ENCODE measurements around the gene NPIPB4. TPM values are rescaled to one million over a fixed set of nuclear protein-coding genes. Genes with fewer than 3 reads are reported as not detected.

Gene NPIPB4
- total RNA-seq, result 4.9 and 8.6 TPM in 2 replicates

DNA sequence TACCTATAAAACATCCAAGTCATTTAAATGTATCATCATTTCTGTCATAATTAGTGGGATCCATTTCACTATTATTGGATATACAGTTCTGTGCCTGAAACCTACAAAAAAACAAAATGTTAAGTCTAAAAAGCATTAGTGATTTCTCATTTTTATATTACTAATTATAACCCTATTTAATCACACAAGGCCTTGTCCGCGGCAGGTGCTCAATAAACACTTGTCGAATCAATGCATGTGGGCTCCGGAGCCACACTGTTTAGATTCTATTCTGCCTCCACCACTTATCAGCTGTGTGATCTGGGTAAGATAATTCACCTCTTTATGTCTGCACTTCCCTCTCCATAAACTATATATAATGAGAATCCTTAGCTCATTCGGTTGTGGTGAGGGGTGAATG, at the start of gene NPIPB4:
TSS of gene NPIPB4 (minus strand) at position 101 of the 400 bp plus-strand sequence. CDS start 378 bp downstream, outside the sequence.

Other genes starting within 250 kb of the NPIPB4 start
- gene IGSF6, start 205.1 kb downstream of the NPIPB4 start, total RNA-seq, result not detected in 2 replicates
- 0.64 TPM in 1 of 2 replicates, not detected in the other for gene OTOA, start 193.8 kb downstream of the NPIPB4 start, total RNA-seq
- 99.5 and 116 TPM in 2 replicates for gene UQCRC2, start 95.6 kb upstream of the NPIPB4 start, total RNA-seq
- not detected in 2 replicates for gene PDZD9, start 143.4 kb upstream of the NPIPB4 start, total RNA-seq
- 11.2 and 12.7 TPM in 2 replicates for gene MOSMO, start 150.4 kb upstream of the NPIPB4 start, total RNA-seq
- 0.15 TPM in 1 of 2 replicates, not detected in the other for gene VWA3A, start 234.8 kb upstream of the NPIPB4 start, total RNA-seq

All from cardiac ventricle fibroblast (primary cell).